Natural killer cell (primary cell): ENCODE results near the gene DCHS2. TPM values are rescaled to one million over a fixed set of nuclear protein-coding genes. Genes with fewer than 3 reads are reported as not detected.

Source experiments
- ATAC-seq, 3 donors: fragments of 150-1000 bp in 2 of 3; fragments of 200-7000 bp in 1 of 3; cut with Tn5 transposase; 1 replicate in 1 of 3; 2 replicates in 2 of 3; pipeline ENCODE4 v1.10.0; 2021; ENCODE audit warnings: mild to moderate bottlenecking in 2 of 3, moderate library complexity in 2 of 3
- DNase-seq, 2 donors: peaks; one replicate each; pipeline versions ENCODE4 v3.0.0 to v3.0.0-alpha.2; 2013 to 2021; ENCODE audit warnings: mixed read lengths in 1 of 2
- H3K27ac ChIP-seq: one replicate; pipeline ENCODE4 v1.5.1; 2013; ENCODE audit warnings: mild to moderate bottlenecking, low read length
- H3K27me3 ChIP-seq: one replicate; pipeline ENCODE4 v1.6.1; 2013; ENCODE audit warnings: low read length; ENCODE audit not compliant: control insufficient read depth, insufficient read depth
- H3K36me3 ChIP-seq: one replicate; pipeline ENCODE4 v1.6.1; 2013; ENCODE audit warnings: low read length; ENCODE audit not compliant: control insufficient read depth, insufficient read depth
- H3K4me1 ChIP-seq: one replicate; pipeline ENCODE4 v1.6.1; 2013; ENCODE audit warnings: low read length; ENCODE audit not compliant: control insufficient read depth, insufficient read depth
- H3K4me3 ChIP-seq: one replicate; pipeline ENCODE4 v1.5.1; 2013; ENCODE audit warnings: low read length
- H3K9me3 ChIP-seq: one replicate; pipeline ENCODE4 v1.6.1; 2013; ENCODE audit warnings: low read length; ENCODE audit not compliant: control insufficient read depth, insufficient read depth
- H3K27ac Mint-ChIP-seq, 2 donors: one replicate each; pipeline ENCODE4 v1.8.0; 2022; ENCODE audit warnings: mild to moderate bottlenecking in 2 of 2, mixed read lengths in 2 of 2, moderate library complexity in 1 of 2
- H3K27me3 Mint-ChIP-seq, 2 donors: one replicate each; pipeline ENCODE4 v1.8.0; 2022; ENCODE audit warnings: low read depth in 2 of 2, mixed read lengths in 2 of 2
- H3K36me3 Mint-ChIP-seq: one replicate; pipeline ENCODE4 v1.8.0; 2022; ENCODE audit warnings: mixed read lengths
- H3K4me1 Mint-ChIP-seq, 2 donors: one replicate each; pipeline ENCODE4 v1.8.0; 2022; ENCODE audit warnings: mixed read lengths in 2 of 2
- H3K4me3 Mint-ChIP-seq: one replicate; pipeline ENCODE4 v1.8.0; 2022; ENCODE audit warnings: mild to moderate bottlenecking, moderate library complexity, mixed read lengths
- H3K9me3 Mint-ChIP-seq, 2 donors: one replicate each; pipeline ENCODE4 v1.8.0; 2022; ENCODE audit warnings: mixed read lengths in 2 of 2
- CTCF ChIP-seq: fragments of 200-600 bp; IDR thresholded peaks from one replicate; pipeline ENCODE4 v1.8.0; 2022; ENCODE audit warnings: antibody characterized with exemption
- WGBS: methylation state at CpG from one replicate; pipeline ENCODE4 v1.1.7; 2013; ENCODE audit warnings: missing lambda C conversion rate; ENCODE audit not compliant: insufficient coverage; 5-methylcytosine and 5-hydroxymethylcytosine counted together
- intact Hi-C: fragments of 100-400 bp; cut with micrococcal nuclease; formaldehyde crosslinking; loops from one replicate; pipeline ENCODE4 v1.14.2; 2022
- total RNA-seq, 4 donors: library from RNA; stranded (reverse); fragments of 120-200 nt in 1 of 4; gene quantifications; one replicate each; pipeline versions ENCODE4 v1.2.3 to v1.2.4, GENCODE V29; 2013 to 2022

Gene DCHS2
- total RNA-seq, 3 donors from 2014 or later (not counting 1 experiment from before 2014, with no cell fraction given): not detected

GRCh38 chr4:154511548-154511947, 19.9 kb upstream of the DCHS2 start:
- peaks cover 5% of the 10 kb centered on the region for H3K27me3 ChIP-seq
- no peak overlapping the region for H3K27ac Mint-ChIP-seq
- H3K9me3 ChIP-seq: no peaks in the 10 kb centered on the region
- TF ChIP-seq CTCF: no peak
- ATAC-seq: no peak
- no peaks in the 10 kb centered on the region for H3K36me3 ChIP-seq
- H3K9me3 Mint-ChIP-seq: no peaks in the 10 kb centered on the region
- no peak overlapping the region for H3K4me3 Mint-ChIP-seq
- H3K4me3 ChIP-seq: no peak overlapping the region
- no peaks in the 10 kb centered on the region for H3K4me1 ChIP-seq
- no peak for DNase-seq
- no peak overlapping the region for H3K27ac ChIP-seq
- intact Hi-C loops: no loop called here
- 81% methylated on average over 2 of the region's 2 CpGs for WGBS
- H3K36me3 Mint-ChIP-seq: no peaks in the 10 kb centered on the region
- H3K4me1 Mint-ChIP-seq: no peaks in the 10 kb centered on the region
- H3K27me3 Mint-ChIP-seq: peaks cover 14 to 57% of the 10 kb centered on the region in 2 donors

GRCh38 chr4:154507156-154507555, 15.6 kb upstream of the DCHS2 start:
- H3K4me1 ChIP-seq: no peaks in the 10 kb centered on the region
- Mint-ChIP-seq H3K4me1 (no peaks in the 10 kb centered on the region), H3K27ac (no peak overlapping the region), H3K36me3 (no peaks in the 10 kb centered on the region), H3K4me3 (no peak overlapping the region), H3K27me3 (peaks cover 18 to 45% of the 10 kb centered on the region in 2 donors), H3K9me3 (no peaks in the 10 kb centered on the region)
- H3K27me3 ChIP-seq: peaks cover 3% of the 10 kb centered on the region
- H3K4me3 ChIP-seq: no peak overlapping the region
- no peaks in the 10 kb centered on the region for H3K9me3 ChIP-seq
- no peak overlapping the region for H3K27ac ChIP-seq
- 96% methylated on average over 3 of the region's 3 CpGs for WGBS
- no peak for TF ChIP-seq CTCF
- no peak for ATAC-seq
- no peaks in the 10 kb centered on the region for H3K36me3 ChIP-seq
- intact Hi-C loops: no loop called here
- no peak for DNase-seq

- WGBS: 38% methylated on average over 1 of the region's 2 CpGs
- Mint-ChIP-seq H3K27ac (no peak overlapping the region), H3K36me3 (no peaks in the 10 kb centered on the region), H3K4me3 (no peak overlapping the region), H3K9me3 (no peaks in the 10 kb centered on the region), H3K4me1 (no peaks in the 10 kb centered on the region), H3K27me3 (peaks cover 18 to 44% of the 10 kb centered on the region in 2 donors)
- no peak overlapping the region for H3K27ac ChIP-seq
- no peak overlapping the region for H3K4me3 ChIP-seq
- no peaks in the 10 kb centered on the region for H3K27me3 ChIP-seq
- no peak for TF ChIP-seq CTCF
- peak in 1 of 2 donors; percentile 17 for DNase-seq
- no peaks in the 10 kb centered on the region for H3K4me1 ChIP-seq
- no peak for ATAC-seq
- no peaks in the 10 kb centered on the region for H3K9me3 ChIP-seq
- intact Hi-C loops: no loop called here
- H3K36me3 ChIP-seq: no peaks in the 10 kb centered on the region
These were observed 14.7 kb upstream of the DCHS2 start for GRCh38 chr4:154506253-154506652.

- H3K36me3 ChIP-seq: no peaks in the 10 kb centered on the region
- WGBS: 0% methylated on average over 1 of the region's 1 CpG
- Mint-ChIP-seq H3K9me3 (no peaks in the 10 kb centered on the region), H3K4me1 (no peaks in the 10 kb centered on the region), H3K27me3 (peaks cover 15 to 42% of the 10 kb centered on the region in 2 donors), H3K27ac (no peak overlapping the region), H3K36me3 (no peaks in the 10 kb centered on the region), H3K4me3 (no peak overlapping the region)
- no peaks in the 10 kb centered on the region for H3K27me3 ChIP-seq
- intact Hi-C loops: no loop called here
- H3K4me1 ChIP-seq: no peaks in the 10 kb centered on the region
- TF ChIP-seq CTCF: no peak
- H3K9me3 ChIP-seq: no peaks in the 10 kb centered on the region
- H3K4me3 ChIP-seq: no peak overlapping the region
- H3K27ac ChIP-seq: no peak overlapping the region
- ATAC-seq (no peak), DNase-seq (peak in 1 of 2 donors; percentile 8)
These were observed 12.0 kb upstream of the DCHS2 start for GRCh38 chr4:154503598-154503997.
